GM18858 (cell line): ENCODE measurements around the gene CACNG4.

Source experiments
- ATAC-seq: cut with Tn5 transposase; IDR thresholded peaks from one replicate; pipeline ENCODE4 v1.9.1; 2021; ENCODE audit not compliant: unreplicated experiment

Gene CACNG4

DNA sequence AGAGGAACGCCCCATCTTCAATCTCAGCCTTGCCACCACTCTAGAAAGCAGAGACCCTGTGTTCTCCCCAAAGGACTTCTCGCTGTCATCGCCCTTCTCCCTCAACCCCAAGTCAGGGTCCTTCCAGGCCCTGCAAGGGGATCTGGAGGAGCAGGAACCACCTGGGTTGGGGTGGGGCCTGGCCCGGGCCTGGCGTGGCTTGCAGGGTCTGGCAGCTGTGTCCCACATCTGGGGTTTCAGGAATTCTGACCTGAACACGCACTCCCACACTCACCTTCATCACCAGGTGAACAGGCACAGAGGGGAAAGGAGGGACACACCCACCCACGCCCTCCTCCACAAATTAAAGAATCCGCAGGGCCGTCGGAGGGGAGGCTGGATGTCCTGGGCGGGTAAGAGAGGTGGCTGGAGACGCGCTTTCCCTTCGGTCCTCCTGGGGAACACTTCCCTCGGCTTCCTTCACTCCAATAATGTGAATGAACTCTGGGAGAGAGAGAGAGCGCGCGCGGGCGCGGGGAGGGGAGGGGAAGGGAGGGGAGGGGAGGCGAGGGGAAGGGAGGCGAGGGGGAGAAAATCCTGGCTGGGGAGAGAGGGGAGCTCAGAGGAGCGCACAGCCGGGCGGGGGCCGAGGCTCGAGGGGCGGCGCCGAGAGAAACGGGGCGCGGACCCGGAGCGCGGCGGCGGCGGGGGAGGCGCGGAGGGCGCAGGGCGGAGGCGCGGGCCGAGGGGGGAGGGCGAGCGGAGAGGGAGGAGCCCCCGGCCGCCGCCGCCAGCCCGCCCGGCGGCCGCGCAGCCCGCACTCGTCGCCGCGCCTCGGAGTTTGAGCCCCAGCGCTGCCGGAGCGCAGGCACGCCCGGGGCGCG lies at the start of gene CACNG4:
Gene CACNG4 (plus strand): TSS at position 799 of the 863 bp plus-strand sequence. CDS start 205 bp downstream, outside the sequence.
- ATAC-seq: no peak

DNA sequence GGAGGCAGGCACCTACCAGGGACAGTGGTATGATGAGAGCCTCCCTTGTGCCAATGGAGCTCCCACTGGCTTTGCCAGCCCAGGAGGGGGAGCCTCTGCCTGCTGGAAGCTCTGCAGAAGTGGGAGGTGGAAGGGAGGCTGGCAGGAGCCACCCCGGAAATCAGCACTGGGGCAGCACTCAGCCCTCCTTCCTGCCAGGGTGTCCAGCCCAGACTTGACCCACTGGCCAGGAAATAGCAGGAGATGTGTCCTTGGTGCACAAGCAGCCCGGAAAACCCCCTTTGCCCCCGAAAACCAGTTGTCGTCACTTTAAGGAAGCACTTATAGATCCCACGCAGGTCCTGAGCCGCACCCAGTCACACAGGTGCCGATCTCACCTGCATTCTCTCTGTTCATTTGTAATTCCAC lies 49.3 kb upstream of the CACNG4 start:
- ATAC-seq: no peak

DNA sequence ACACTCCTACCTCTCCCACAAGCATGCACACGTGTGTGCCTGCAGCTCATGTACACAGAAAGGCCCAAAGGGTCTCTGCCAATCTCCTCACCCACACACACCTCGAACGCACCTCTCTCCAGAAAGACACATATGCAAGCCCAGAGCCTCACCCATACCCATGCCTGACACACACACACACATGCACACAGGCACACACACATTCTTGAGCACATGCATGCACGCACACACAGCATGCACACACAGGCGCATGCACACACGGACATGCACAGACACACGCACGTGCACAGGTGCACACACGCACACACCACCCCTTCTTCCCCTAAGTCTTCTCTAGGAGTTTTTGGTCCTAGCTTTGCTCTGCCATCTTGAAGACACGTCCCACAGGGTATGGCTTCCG lies 48.7 kb upstream of the CACNG4 start:
- no peak for ATAC-seq

DNA sequence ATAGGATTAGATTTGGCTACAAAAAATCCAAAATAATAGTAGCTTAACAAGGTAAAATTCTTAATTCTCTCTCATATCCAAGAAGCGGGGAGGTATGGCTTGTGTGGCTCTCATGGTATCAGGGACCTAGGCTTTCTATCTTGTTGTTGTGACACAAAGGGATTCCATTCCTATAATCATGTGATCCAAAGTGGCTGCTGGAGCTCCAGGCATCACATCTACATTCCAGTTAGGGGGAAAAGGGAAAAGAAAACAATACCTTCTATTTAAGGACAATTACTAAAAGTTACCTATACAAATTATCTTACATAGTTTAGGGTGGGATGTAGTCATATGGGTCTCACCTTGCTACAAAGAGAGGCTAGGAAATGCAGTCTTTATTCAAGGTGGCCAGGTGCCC lies 47.6 kb upstream of the CACNG4 start:
- no peak for ATAC-seq

DNA sequence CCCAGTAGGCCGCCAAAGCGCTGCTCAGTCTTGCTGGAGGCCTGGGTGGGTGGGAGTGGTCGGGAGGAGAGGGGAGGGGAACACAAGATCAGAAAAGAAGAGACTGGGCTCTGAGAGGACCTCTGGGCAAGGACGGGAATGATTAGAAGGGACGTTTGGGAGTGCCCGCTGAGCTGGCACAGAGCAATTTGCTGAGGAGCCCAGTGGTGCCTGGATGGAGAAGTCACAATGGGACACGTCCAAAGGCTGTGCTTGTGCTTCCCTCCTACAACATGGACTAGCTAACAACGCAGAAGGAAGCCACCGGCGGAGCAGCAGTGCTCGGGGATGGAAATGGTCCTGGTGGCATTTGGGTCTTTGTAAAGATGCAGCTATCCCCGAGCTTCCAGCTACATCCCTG lies 45.6 kb upstream of the CACNG4 start:
- no peak for ATAC-seq

DNA sequence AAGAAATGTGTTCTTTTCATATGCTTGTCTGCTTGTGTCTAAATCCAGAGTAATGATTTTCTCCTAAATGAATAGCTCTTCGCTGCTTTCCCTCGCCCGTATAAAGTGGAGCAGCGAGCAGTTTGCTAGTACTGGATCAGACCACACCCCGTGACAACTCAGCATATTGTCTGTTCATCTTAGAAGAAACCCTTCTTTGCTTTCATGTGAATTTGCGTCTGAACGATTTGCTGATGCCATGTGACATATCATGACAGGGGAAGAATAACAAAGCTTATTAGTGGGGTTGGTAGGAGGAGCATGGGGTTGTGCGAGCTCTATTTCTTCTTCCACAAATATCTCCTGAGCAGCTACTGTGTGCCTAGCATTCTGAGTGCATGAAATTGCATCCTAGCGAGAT lies 44.1 kb upstream of the CACNG4 start:
- no peak for ATAC-seq

DNA sequence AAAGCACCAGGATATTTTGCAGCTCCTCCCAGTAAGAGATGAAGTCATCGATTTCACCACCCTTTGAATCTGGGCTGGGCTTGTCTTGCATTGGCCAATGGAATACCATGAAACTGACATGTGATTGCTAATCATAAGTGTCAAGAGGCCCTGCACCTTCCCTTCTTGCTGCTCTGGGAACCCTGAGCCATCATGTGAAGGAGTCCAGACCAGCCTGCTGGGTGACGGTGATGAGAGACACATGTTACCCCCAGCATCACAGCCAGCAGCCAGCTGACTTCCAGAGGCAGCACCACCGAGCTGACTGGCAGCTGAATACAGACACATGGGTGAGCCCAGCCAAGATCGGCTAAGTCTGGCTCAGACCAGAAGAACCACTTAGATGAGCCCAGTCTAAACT lies 43.6 kb upstream of the CACNG4 start:
- no peak for ATAC-seq

DNA sequence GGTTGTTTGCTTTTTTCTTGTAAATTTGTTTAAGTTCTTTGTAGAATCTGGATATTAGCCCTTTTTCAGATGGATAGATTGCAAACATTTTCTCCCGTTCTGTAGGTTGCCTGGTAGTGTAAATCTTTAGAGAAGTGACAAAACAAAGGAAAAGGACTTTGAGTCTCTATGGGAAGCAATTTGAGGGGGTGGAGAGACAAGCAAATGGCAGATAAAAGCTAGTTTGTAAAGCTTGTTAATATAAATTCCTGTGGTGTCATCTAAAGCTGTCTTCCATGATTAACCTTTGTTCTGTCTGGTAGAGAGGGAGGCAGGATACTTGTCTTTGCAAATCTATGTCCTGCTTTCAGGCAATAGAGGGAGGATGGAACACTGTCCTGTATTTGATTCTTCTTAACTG lies 40.6 kb upstream of the CACNG4 start:
- no peak for ATAC-seq

DNA sequence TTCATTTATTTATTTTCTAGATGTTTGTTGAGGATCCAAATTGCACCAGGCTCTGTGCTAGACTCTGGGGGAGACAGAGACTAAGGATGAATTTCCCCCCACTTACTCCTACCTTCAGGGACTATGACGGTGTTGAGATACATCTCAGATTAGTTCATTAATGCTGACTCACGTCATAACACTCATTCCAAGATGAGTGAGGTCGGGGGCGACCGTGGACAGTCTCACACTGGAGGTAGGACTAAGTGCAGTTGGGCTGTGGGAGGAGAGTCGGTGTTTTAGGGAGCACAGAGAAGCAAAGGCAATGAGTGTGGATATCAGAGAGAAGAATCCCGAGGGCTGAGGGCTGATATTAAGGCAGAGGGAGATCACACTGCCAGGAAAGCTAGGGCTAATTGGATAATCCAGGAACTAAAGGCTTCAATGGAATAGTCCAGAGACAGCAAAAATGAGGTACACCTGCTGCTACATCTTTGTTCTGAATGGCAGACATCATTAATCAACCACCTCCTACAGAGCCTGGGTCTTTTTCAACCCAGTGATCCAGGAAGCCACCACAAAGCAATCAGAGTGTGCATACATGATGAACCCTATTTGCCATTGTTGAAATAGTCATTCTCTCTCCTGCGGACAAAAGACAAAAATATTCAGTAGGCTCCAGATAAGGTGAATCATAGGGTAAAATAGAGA lies 38.6 kb upstream of the CACNG4 start:
- ATAC-seq: no peak

DNA sequence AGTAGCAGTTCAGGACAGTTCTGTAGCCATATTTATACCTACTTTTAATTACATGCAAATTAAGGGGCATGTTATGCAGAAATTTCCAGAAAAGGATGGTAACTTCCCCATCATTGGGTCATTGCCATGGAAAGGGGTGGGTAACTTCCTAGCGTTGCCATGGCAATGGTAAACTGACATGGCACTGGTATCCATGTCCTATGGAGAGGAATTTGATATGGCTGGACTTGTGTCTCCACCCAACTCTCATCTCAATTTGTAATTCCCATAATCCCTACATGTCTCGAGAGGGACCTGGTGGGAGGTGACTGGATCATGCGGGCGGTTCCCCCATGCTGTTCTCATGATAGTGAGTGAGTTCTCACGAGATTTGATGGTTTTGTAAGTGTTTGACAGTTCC lies 35.6 kb upstream of the CACNG4 start:
- no peak for ATAC-seq

DNA sequence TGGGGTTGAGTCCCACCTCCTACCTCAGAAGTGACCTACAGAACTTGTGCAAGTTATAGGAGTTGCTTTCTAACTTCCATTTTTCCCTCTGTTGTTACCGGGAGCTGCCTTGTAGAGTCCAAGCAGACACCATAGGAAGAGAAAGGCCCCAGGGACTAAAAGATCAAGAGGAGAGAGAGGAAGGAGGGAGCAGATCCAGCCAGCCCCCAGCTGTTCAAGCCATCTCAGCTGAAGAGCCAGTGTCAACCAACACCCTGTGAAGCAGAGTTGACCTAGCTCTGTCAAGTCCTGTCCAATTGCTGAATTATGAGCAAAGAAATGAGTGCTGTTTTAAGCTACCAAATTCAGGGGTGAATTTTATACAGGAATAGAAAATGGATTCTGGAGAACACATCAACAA lies 34.9 kb upstream of the CACNG4 start:
- ATAC-seq: no peak

DNA sequence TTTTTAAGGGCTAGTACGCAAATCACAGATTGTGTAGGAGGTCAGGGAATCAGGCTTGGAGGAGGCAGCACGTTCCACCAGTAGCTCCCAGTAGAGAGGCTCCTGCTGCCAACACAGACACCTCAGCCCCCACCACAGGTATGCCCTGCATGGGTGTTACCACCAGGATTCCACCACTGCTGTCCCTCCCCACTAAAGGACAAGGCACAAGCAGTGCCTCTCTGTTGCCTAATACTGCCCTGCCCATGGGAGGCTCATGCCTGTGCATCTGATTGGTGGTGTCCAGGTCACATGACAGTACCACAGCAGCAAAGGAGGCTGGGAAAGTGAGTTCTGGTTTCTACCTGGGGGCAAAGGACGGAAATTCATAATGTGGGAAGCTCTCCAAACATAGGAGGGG lies 33.6 kb upstream of the CACNG4 start:
- no peak for ATAC-seq

DNA sequence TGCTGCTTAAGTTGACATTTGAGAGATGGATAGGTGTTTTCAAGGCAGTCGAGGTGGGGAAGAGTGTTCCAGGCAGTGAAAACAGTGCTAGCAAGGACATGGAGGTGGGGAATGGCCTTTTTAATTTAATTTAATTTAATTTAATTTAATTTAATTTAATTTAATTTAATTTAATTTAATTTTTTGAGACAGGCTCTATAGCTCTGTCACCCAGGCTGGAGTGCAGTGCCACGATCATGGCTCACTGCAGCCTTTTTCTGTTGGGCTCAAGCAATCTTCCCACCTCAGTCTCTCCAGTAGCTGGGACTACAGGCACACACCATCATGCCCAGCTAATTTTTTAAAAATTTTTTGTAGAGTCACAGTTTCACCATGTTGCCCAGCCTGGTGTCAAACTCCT lies 32.2 kb upstream of the CACNG4 start:
- no peak for ATAC-seq

DNA sequence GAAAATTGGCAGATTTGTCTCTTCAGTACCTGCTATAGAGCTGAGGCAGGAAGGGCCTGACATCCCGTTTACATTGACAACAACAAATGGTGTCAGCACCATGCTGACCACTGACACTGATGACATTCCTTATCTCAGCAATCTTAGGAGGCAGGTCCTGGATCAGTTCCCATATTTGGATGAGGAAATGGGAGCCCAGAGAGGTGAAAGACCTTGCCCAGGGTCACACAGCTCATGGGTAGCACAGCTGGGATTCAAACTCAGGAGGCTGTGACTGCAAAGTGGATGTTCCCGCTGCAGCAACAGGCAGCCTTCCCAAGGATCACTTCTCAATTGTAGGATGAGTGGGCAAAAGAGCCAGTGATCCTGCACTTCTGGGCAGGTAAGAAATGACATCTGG lies 30.5 kb upstream of the CACNG4 start:
- no peak for ATAC-seq

DNA sequence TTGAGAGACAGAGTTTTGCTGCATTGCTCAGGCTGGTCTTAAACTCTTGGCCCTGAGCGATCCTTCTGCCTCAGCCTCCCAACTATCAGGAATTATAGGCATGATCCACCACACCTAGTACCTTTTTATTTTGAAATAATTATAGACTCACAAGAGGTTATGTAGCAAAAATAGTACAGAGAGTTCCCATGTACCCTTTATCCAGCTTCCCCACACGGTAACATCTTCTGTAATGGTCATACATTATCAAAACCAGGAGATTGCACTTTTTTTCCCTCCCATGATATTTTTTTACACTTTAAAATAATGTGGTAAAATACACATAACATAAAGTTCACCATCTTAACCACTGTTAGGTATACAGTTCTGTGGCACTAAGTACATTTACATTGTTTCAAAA lies 28.8 kb upstream of the CACNG4 start:
- no peak for ATAC-seq

DNA sequence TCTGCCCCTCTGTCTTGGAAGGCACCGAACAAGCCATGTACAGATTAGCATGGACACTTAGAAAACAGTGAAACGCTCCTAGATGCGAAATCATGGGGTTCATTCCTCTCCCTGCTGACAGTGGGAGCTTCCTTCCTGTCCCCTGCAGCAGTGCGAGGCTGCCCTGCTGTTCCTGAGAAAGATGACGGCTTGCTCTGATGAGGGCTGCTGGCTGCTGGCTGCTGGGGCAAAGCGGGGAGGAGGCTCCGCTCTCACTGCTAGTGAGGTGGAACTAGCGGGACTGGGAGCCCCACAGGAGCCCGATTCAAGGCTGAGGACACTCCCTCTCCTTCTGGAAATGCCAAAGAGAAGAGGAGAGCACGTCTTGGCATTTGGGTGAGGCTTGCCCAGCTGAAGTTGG lies 25.9 kb upstream of the CACNG4 start:
- ATAC-seq: no peak

DNA sequence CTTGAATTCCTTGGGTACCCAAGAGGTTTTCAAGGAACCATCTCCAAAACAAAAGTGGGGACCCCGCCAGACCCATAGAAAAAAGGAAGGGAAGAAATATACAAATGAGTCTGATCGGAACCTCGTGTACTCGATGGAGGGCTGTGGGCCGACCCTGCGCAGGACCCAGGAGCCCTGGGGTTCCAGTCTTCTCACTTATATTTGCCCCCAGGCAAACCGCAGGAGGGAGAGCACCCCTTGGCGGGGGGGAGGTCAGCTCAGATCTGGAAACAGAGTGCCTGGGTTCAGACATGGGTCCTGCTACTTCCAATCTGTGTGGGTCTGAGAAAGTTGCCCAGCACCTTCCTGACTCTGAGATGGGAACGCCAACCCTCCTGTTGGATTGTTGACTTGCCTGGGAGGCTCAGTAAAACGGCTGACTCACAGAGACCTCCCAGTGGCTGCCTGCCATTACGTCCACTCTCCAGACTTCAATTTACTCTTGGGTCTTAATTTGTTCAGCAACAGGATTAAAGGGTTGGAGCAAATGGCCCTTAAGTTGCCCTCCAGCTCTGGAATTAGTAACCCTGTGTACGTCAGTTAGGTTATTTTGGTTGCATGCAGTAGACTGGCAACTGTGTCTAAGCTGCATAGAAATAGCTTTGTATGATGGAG lies 24.9 kb upstream of the CACNG4 start:
- ATAC-seq: no peak

DNA sequence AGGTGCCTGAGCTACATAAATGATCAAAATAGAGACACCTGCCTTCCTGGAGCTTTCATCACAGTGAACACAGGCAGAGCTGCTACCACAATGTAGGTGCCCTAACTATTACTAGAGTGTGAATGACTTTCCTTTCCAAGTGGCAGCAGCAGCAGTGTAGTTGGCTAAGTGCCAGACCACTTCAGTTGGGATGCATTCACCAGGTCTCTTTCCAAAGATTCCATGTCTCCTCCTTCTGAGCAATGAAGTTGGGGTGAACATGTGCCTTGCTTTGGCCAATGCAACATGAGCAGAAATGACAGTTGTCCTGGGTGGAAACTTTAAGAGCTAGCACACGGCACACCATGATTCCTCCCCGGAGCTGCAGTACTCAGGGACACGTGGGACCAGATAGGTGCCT lies 23.3 kb upstream of the CACNG4 start:
- no peak for ATAC-seq

DNA sequence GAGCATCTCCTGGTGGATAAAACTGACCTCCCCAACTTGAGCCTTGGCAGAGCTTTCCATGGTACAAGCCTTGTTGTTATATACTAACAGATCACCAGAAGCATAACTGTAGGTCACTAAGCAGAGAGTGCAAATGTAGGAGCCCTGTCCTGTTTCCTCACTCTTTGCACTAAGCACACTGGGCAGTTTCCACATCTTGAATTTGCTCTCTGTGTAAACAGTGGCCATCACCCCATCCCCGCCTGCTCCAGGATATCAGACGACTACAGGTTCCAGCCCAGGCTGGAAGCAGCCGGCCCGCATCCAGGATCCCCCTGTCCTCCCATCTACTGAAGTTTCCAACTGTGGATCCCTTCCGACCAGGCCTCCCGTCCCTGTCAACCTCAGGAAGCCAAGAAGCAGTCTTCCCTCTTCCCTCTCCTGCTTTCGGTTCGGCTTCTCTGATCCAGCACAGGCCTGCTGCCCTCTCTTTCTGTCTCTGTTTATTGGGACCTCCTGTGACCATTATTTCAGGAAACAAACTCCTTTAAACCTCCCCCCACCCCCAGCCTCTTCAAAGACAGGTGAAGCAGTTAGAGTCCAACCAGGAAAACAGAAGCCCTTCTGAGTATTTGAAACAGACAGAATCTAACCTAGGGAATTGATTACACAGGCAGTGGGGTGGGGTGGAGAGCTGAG lies 22.6 kb upstream of the CACNG4 start:
- ATAC-seq: no peak

DNA sequence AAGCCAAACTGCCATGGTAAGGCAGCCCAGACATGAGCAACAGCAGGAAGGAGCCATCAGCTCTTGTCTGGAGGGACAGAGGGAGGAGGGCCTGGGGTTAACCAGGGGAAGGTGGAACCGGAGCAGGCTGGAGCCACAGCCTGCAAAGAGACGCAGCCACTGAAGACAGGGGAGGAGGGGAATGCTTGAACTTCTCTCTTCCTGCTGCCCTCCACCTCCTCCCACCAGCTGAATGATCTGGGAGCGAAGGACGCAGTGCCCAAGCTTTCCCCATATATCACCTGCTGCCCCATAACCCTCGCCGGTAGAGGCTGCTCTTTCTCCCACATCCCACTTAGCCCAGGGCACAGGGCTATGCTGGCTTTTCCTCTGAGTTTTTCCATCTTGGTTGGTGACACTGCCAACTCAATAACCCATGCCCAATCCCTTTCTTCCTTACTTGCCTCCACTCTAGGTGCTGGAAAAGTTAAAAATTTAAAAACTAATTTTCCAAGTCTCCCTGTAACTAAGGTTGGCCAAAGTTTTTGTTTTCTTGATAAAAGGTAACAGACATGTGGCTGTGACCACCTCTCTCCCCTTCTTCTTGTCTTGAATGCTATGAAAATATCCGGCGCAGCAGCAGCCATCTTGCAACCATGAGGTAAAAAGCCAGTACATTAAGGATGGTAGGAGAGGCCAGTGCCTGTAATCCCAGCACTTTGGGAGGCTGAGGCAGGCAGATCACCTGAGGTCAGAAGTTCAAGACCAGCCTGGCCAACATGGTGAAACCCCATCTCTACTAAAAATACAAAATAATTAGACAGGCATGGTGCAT lies 21.8 kb upstream of the CACNG4 start:
- ATAC-seq: no peak

DNA sequence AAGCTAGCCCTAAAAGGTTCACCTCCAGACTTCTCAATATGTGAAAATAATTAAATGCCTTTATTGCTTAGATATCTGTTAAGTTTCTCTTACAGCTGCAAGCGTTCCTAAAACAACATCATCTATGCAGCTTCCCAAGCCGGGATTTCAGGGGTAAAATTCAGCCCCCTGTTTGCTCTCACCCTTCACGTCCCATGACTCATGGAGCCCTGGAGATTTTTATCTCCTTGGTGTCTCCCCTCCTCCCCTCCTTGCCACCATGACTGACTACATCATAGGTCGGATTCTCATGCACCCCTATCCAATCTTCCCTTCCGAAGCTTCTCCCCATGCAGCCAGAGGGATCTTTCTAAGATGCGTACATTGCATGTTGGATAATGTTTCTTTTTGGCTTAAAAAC lies 21.0 kb upstream of the CACNG4 start:
- ATAC-seq: no peak
